ENCODE data around the gene PPP4R1. TPM values are rescaled to one million over a fixed set of nuclear protein-coding genes. Genes with fewer than 3 reads are reported as not detected.

PPP4R1 gene
- total RNA-seq, 1 experiment from 2014 or later, result 106 TPM

DNA sequence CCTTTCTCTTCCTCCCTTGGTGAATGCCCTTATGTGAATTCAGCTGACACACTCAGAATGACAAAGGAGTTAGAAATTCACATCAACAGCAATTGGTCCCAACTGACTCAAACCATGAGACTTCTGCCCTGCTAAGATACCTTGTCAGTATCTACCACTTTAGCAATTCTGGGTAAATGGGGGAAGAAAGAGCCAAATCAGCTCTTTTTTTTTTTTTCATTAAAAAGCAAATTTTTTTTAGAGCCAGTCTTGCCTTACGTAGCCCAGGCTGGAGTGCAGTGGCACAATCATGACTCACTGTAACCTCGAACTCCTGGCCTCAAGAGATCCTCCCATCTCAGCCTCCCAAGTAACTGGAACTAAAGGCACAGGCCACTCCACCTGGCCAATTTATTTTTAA is 1.7 kb upstream of the PPP4R1 start:
- peaks cover 9 to 10% (median 9%) of the 10 kb centered on the region in 3 experiments; a peak in 6 of 7 replicates for H3K36me3 Mint-ChIP-seq (ENCODE audit: insufficient read depth in 1 of 3, low read depth in 3 of 3)
- H3K23me2 ChIP-seq (ENCODE audit: insufficient read length, low read depth, low read length, poor library complexity, severe bottlenecking), result no peaks in the 10 kb centered on the region
- no peak overlapping the region for H3T11ph ChIP-seq (ENCODE audit: low read length)
- H3K14ac ChIP-seq (ENCODE audit: insufficient read depth, low read length), result no peak overlapping the region
- H3K56ac ChIP-seq (ENCODE audit: insufficient read length, low read depth, low read length), result no peak overlapping the region
- no peak overlapping the region for H2BK5ac ChIP-seq (ENCODE audit: insufficient read length, low read length)
- H3K9me3 Mint-ChIP-seq, result no peaks in the 10 kb centered on the region; a peak in 1 of 5 replicates
- peaks cover 9% of the 10 kb centered on the region for H3K79me2 ChIP-seq (ENCODE audit: insufficient read depth, low read length)
- H3K27me3 ChIP-seq (ENCODE audit: insufficient read depth, low read length), result no peaks in the 10 kb centered on the region
- H3K27ac Mint-ChIP-seq, result no peak overlapping the region
- no peak overlapping the region for H3K9ac ChIP-seq (ENCODE audit: extremely low read depth, insufficient read length, low read length)
- H3K18ac ChIP-seq (ENCODE audit: insufficient read length, low read depth, low read length), result no peak overlapping the region
- H3K79me1 ChIP-seq (ENCODE audit: insufficient read depth, low read depth, low read length, poor library complexity, severe bottlenecking), result no peaks in the 10 kb centered on the region
- no peak overlapping the region for H3K4me2 ChIP-seq (ENCODE audit: insufficient read depth, insufficient read length, low read length)
- no peak for DNase-seq
- no peaks in the 10 kb centered on the region for H3K27me3 Mint-ChIP-seq (ENCODE audit: low read depth)
- no peak overlapping the region for H3K23ac ChIP-seq (ENCODE audit: insufficient read length, low read depth, low read length)
- no peak overlapping the region for H4K91ac ChIP-seq (ENCODE audit: insufficient read length, low read depth, low read length)
- H3K27ac ChIP-seq (ENCODE audit: insufficient read length, low read depth, low read length), result no peak overlapping the region
- no peak overlapping the region for H4K5ac ChIP-seq (ENCODE audit: insufficient read length, low read depth, low read length)
- no peaks in the 10 kb centered on the region for H3K9me3 ChIP-seq (ENCODE audit: control insufficient read depth, low read depth, low read length)
- H2AK5ac ChIP-seq (ENCODE audit: insufficient read length, low read length), result no peak overlapping the region
- H3K4me3 Mint-ChIP-seq, result peak overlapping the region; percentile 75 to 81; a peak in 1 of 5 replicates
- WGBS (ENCODE audit: extremely low coverage, insufficient read length, low lambda C conversion rate), result no CpG with 5 or more reads among the region's 2 CpGs
- H3K4me1 Mint-ChIP-seq, result peaks cover 38 to 42% of the 10 kb centered on the region in 2 experiments
- no peaks in the 10 kb centered on the region for H4K20me1 ChIP-seq (ENCODE audit: control insufficient read depth, insufficient read depth, insufficient read length)
- H3K4me1 ChIP-seq (ENCODE audit: insufficient read depth, low read length), result 0 out of 2 replicates have a peak, but pooled peaks cover 2% of the 10 kb centered on the region
- H4K8ac ChIP-seq (replicated peaks; ENCODE audit: insufficient read length, low read depth, low read length), result no peak overlapping the region
- H2BK120ac ChIP-seq (ENCODE audit: low read depth, low read length, poor library complexity, severe bottlenecking), result no peak overlapping the region
- no peak overlapping the region for H2BK20ac ChIP-seq (ENCODE audit: low read depth, low read length, poor library complexity, severe bottlenecking)
- H2AFZ ChIP-seq (ENCODE audit: low read length), result no peak overlapping the region
- H2BK12ac ChIP-seq (ENCODE audit: insufficient read length, low read depth, low read length), result no peak overlapping the region
- no peak overlapping the region; the same call in 1 of the 2 replicates for H3K4ac ChIP-seq (ENCODE audit: low read depth, low read length)
- TF ChIP-seq, protein P1, sequence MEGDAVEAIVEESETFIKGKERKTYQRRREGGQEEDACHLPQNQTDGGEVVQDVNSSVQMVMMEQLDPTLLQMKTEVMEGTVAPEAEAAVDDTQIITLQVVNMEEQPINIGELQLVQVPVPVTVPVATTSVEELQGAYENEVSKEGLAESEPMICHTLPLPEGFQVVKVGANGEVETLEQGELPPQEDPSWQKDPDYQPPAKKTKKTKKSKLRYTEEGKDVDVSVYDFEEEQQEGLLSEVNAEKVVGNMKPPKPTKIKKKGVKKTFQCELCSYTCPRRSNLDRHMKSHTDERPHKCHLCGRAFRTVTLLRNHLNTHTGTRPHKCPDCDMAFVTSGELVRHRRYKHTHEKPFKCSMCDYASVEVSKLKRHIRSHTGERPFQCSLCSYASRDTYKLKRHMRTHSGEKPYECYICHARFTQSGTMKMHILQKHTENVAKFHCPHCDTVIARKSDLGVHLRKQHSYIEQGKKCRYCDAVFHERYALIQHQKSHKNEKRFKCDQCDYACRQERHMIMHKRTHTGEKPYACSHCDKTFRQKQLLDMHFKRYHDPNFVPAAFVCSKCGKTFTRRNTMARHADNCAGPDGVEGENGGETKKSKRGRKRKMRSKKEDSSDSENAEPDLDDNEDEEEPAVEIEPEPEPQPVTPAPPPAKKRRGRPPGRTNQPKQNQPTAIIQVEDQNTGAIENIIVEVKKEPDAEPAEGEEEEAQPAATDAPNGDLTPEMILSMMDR (conservative IDR thresholded peaks at IDR 0.05), result no peak
- H2BK15ac ChIP-seq (ENCODE audit: low read depth, low read length), result no peak overlapping the region

Measured in H9 (cell line).